Measurements from ENCODE around the gene BABAM1. TPM values are rescaled to one million over a fixed set of nuclear protein-coding genes. Genes with fewer than 3 reads are reported as not detected.
A peak's percentile ranks its signal among the peaks of the same experiment; 100 is the strongest.

Gene BABAM1
- polyA plus RNA-seq, 1 donor (not counting 4 experiments of a cell fraction or from before 2014, with no cell fraction given): 92.8 TPM

GRCh38 chr19:17304386-17305215, 37.4 kb downstream of the BABAM1 start:
- Histone ChIP-seq H3K27ac (ENCODE audit: control insufficient read depth, insufficient read depth, low read length) (peak overlapping the region; percentile 8), H3K79me2 (ENCODE audit: control insufficient read depth, insufficient read depth, low read length) (peaks cover 14% of the 10 kb centered on the region), H3K9me3 (ENCODE audit: control insufficient read depth, low read depth, low read length) (no peaks in the 10 kb centered on the region), H4K20me1 (ENCODE audit: control insufficient read depth, extremely low read depth, insufficient read depth, low read length) (no peaks in the 10 kb centered on the region), H3K36me3 (ENCODE audit: control insufficient read depth in 2 of 2, extremely low read depth in 1 of 2, insufficient read depth in 2 of 2, low read length in 2 of 2) (no peaks in the 10 kb centered on the region), H3K9me1 (ENCODE audit: control insufficient read depth, extremely low read depth, insufficient read depth, low read length) (peaks cover 3% of the 10 kb centered on the region), H3K9ac (ENCODE audit: control insufficient read depth, extremely low read depth, insufficient read depth, low read length) (no peak overlapping the region), H3K4me1 (ENCODE audit: control insufficient read depth, extremely low read depth, insufficient read depth, low read length) (peaks cover 32% of the 10 kb centered on the region), H3K27me3 (ENCODE audit: control insufficient read depth, extremely low read depth, insufficient read depth, low read length) (no peaks in the 10 kb centered on the region), H3K4me3 (ENCODE audit: control insufficient read depth in 2 of 3, extremely low read depth in 1 of 3, insufficient read depth in 2 of 3, low read depth in 1 of 3, low read length in 3 of 3) (no peak overlapping the region), H3K4me2 (ENCODE audit: control insufficient read depth, extremely low read depth, insufficient read depth, low read depth, low read length) (peak overlapping the region; percentile 61), H2AFZ (ENCODE audit: control insufficient read depth, low read length) (no peak overlapping the region)
- no peak for FAIRE-seq
- dilution Hi-C loops (cut with MboI; ENCODE audit: extremely low pct_ligation_motif_present, low sequenced_read_pairs): no loop called here
- TF ChIP-seq EZH2 (IDR thresholded peaks at IDR 0.05; ENCODE audit: low read length) (no peak), CTCF (optimal IDR thresholded peaks at IDR 0.05 in 1 of 3, IDR thresholded peaks at IDR 0.05 in 1 of 3, conservative IDR thresholded peaks at IDR 0.05 in 1 of 3; ENCODE audit: extremely low read depth in 1 of 3, insufficient read depth in 2 of 3, low read length in 3 of 3) (no peak)
- no peak for DNase-seq (ENCODE audit: low read depth, low spot score)

- Histone ChIP-seq H3K9me1 (ENCODE audit: control insufficient read depth, extremely low read depth, insufficient read depth, low read length) (peaks cover 3% of the 10 kb centered on the region), H3K79me2 (ENCODE audit: control insufficient read depth, insufficient read depth, low read length) (peaks cover 20% of the 10 kb centered on the region), H3K27me3 (ENCODE audit: control insufficient read depth, extremely low read depth, insufficient read depth, low read length) (no peaks in the 10 kb centered on the region), H3K4me2 (ENCODE audit: control insufficient read depth, extremely low read depth, insufficient read depth, low read depth, low read length) (peak overlapping the region; percentile 61), H3K4me1 (ENCODE audit: control insufficient read depth, extremely low read depth, insufficient read depth, low read length) (peaks cover 34% of the 10 kb centered on the region), H4K20me1 (ENCODE audit: control insufficient read depth, extremely low read depth, insufficient read depth, low read length) (no peaks in the 10 kb centered on the region), H3K4me3 (ENCODE audit: control insufficient read depth in 2 of 3, extremely low read depth in 1 of 3, insufficient read depth in 2 of 3, low read depth in 1 of 3, low read length in 3 of 3) (no peak overlapping the region), H3K27ac (ENCODE audit: control insufficient read depth, insufficient read depth, low read length) (peak overlapping the region; percentile 8), H3K9ac (ENCODE audit: control insufficient read depth, extremely low read depth, insufficient read depth, low read length) (no peak overlapping the region), H3K9me3 (ENCODE audit: control insufficient read depth, low read depth, low read length) (no peaks in the 10 kb centered on the region), H2AFZ (ENCODE audit: control insufficient read depth, low read length) (no peak overlapping the region), H3K36me3 (ENCODE audit: control insufficient read depth in 2 of 2, extremely low read depth in 1 of 2, insufficient read depth in 2 of 2, low read length in 2 of 2) (no peaks in the 10 kb centered on the region)
- dilution Hi-C loops (cut with MboI; ENCODE audit: extremely low pct_ligation_motif_present, low sequenced_read_pairs): no loop called here
- FAIRE-seq (no peak), DNase-seq (ENCODE audit: low read depth, low spot score) (no peak)
- TF ChIP-seq CTCF (optimal IDR thresholded peaks at IDR 0.05 in 1 of 3, IDR thresholded peaks at IDR 0.05 in 1 of 3, conservative IDR thresholded peaks at IDR 0.05 in 1 of 3; ENCODE audit: extremely low read depth in 1 of 3, insufficient read depth in 2 of 3, low read length in 3 of 3) (no peak), EZH2 (IDR thresholded peaks at IDR 0.05; ENCODE audit: low read length) (no peak)
Measured at GRCh38 chr19:17305216-17305516, 37.9 kb downstream of the BABAM1 start.

All from keratinocyte (primary cell).